Measurements from ENCODE around the gene PTPRA. TPM values are rescaled to one million over a fixed set of nuclear protein-coding genes. Genes with fewer than 3 reads are reported as not detected.
A peak's percentile ranks its signal among the peaks of the same experiment; 100 is the strongest.

Gene PTPRA
- total RNA-seq (2021): 56.9 and 65.6 TPM in 2 replicates
- percentile 83 among the genes with signal in this experiment for Bru-seq, nascent RNA
- BruChase-seq, experiment 1, labeled RNA remaining after a 2-hour chase: percentile 78 among the genes with signal in this experiment
- BruChase-seq, experiment 2, labeled RNA remaining after a 6-hour chase: percentile 83 among the genes with signal in this experiment
- long read RNA-seq, transcript PTPRA-205 (24 exons, 3,337 nt): minor isoform, 5 of 165 reads
- long read RNA-seq, transcript PTPRA-201 (23 exons, 3,725 nt): major isoform, 86 of 165 reads
- long read RNA-seq, partial matches to known transcripts: 14 of 165 reads
- long read RNA-seq, other reads (novel, unspliced or antisense): 59 of 165 reads

- intact Hi-C loops (cut with micrococcal nuclease; ENCODE audit: unreplicated experiment): loop anchor here (5.0 kb wide), 1 partner anchor 124 kb away; no protein-coding TSS in a partner anchor
Observed at GRCh38 chr20:2873010-2873746, at the start of gene PTPRA. Gene PTPRA, plus strand, starts transcription at chr20:2873481. Its CDS starts 90,797 bp downstream, at chr20:2964278.

GRCh38 chr20:2825761-2826160 lies 47.5 kb upstream of the PTPRA start:
- H3K4me3 ChIP-seq (ENCODE audit: low read depth, low read length, poor library complexity, severe bottlenecking): no peak overlapping the region
- H3K36me3 ChIP-seq (ENCODE audit: insufficient read depth, low read length, poor library complexity, severe bottlenecking): no peaks in the 10 kb centered on the region
- ChIA-PET POLR2A (ENCODE audit: low non-redundant PET) (no interaction called here), CTCF (no interaction called here)
- H3K9me3 ChIP-seq (ENCODE audit: low read depth, low read length, poor library complexity, severe bottlenecking): no peaks in the 10 kb centered on the region
- no TSS peak for BruUV-seq (replicated peaks)
- TF ChIP-seq EZH2 (IDR thresholded peaks at IDR 0.05; ENCODE audit: borderline replicate concordance, low read depth, low read length, poor library complexity, severe bottlenecking) (no peak), CTCF (conservative IDR thresholded peaks at IDR 0.05; ENCODE audit: low read depth, low read length) (no peak)
- no peaks in the 10 kb centered on the region for H3K4me1 ChIP-seq (ENCODE audit: insufficient read depth, low read length, poor library complexity, severe bottlenecking)
- DNase-seq (ENCODE audit: low spot score): no peak
- intact Hi-C loops (cut with micrococcal nuclease; ENCODE audit: unreplicated experiment): no loop called here
- no peaks in the 10 kb centered on the region for H3K27me3 ChIP-seq (replicated peaks; ENCODE audit: insufficient read depth, low read depth, low read length, poor library complexity)
- no peak overlapping the region for H3K27ac ChIP-seq (ENCODE audit: low read depth, low read length, poor library complexity, severe bottlenecking)

More at GRCh38 chr20:2873010-2873746, at the start of gene PTPRA:
- Histone ChIP-seq H3K27ac (ENCODE audit: low read depth, low read length, poor library complexity, severe bottlenecking) (peak within 1 kb of the TSS; percentile 85), H3K36me3 (ENCODE audit: insufficient read depth, low read length, poor library complexity, severe bottlenecking) (no peaks in the 10 kb centered on the region), H3K9me3 (ENCODE audit: low read depth, low read length, poor library complexity, severe bottlenecking) (no peaks in the 10 kb centered on the region), H3K27me3 (replicated peaks; ENCODE audit: insufficient read depth, low read depth, low read length, poor library complexity) (no peaks in the 10 kb centered on the region), H3K4me1 (ENCODE audit: insufficient read depth, low read length, poor library complexity, severe bottlenecking) (peaks cover 32% of the 10 kb centered on the region), H3K4me3 (ENCODE audit: low read depth, low read length, poor library complexity, severe bottlenecking) (peak within 1 kb of the TSS; percentile 100)
- DNase-seq (ENCODE audit: low spot score): peak; percentile 97
- POLR2A ChIA-PET (ENCODE audit: low non-redundant PET): interaction anchor here (0.6 to 0.7 kb wide), 2 partner anchors 46 to 114 kb away, joined by 3 to 7 read pairs; no protein-coding TSS in a partner anchor
- CTCF ChIA-PET: no interaction called here
- BruUV-seq (replicated peaks): TSS peak; percentile 92
- TF ChIP-seq CTCF (conservative IDR thresholded peaks at IDR 0.05; ENCODE audit: low read depth, low read length) (no peak), EZH2 (IDR thresholded peaks at IDR 0.05; ENCODE audit: borderline replicate concordance, low read depth, low read length, poor library complexity, severe bottlenecking) (no peak)

GRCh38 chr20:2826655-2827054 lies 46.6 kb upstream of the PTPRA start:
- CTCF ChIA-PET: no interaction called here
- intact Hi-C loops (cut with micrococcal nuclease; ENCODE audit: unreplicated experiment): no loop called here
- no TSS peak for BruUV-seq (replicated peaks)

More at GRCh38 chr20:2826655-2827054, 46.6 kb upstream of the PTPRA start:
- no peak for DNase-seq (ENCODE audit: low spot score)
- H3K4me3 ChIP-seq (ENCODE audit: low read depth, low read length, poor library complexity, severe bottlenecking): no peak overlapping the region
- POLR2A ChIA-PET (ENCODE audit: low non-redundant PET): no interaction called here
- H3K27ac ChIP-seq (ENCODE audit: low read depth, low read length, poor library complexity, severe bottlenecking): no peak overlapping the region
- no peaks in the 10 kb centered on the region for H3K36me3 ChIP-seq (ENCODE audit: insufficient read depth, low read length, poor library complexity, severe bottlenecking)
- H3K4me1 ChIP-seq (ENCODE audit: insufficient read depth, low read length, poor library complexity, severe bottlenecking): no peaks in the 10 kb centered on the region
- no peaks in the 10 kb centered on the region for H3K27me3 ChIP-seq (replicated peaks; ENCODE audit: insufficient read depth, low read depth, low read length, poor library complexity)
- TF ChIP-seq EZH2 (IDR thresholded peaks at IDR 0.05; ENCODE audit: borderline replicate concordance, low read depth, low read length, poor library complexity, severe bottlenecking) (no peak), CTCF (conservative IDR thresholded peaks at IDR 0.05; ENCODE audit: low read depth, low read length) (no peak)
- H3K9me3 ChIP-seq (ENCODE audit: low read depth, low read length, poor library complexity, severe bottlenecking): no peaks in the 10 kb centered on the region
